Activated CD8-positive, alpha-beta memory T cell treated with anti-CD3 and anti-CD28 coated beads, Interleukin-2, amount 50 U/mL, for 48 hours (primary cell): ENCODE measurements around the gene ARHGAP18.

Source experiments
- DNase-seq: peaks from one replicate; pipeline ENCODE4 v3.0.0-alpha.2; 2020

Gene ARHGAP18

DNA sequence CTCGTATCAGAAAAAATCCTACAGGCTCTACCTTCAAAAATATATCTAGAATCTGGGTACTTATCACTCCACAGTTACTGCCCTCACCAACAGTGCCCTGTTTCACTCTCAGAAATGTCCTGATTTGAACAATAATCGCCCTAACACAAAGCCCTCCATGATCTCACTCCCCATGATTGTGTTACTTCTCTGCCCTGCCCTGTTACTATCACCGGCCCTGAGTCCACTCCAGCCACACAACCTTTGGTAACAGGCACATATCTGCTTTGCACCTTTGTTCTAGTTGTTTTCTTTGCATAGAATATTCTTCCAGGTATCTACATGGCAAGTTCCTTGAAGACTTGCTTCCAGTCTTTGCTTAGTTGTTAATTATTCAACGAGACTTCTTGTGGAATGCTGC is 142.0 kb downstream of the ARHGAP18 start:
- no peak for DNase-seq

DNA sequence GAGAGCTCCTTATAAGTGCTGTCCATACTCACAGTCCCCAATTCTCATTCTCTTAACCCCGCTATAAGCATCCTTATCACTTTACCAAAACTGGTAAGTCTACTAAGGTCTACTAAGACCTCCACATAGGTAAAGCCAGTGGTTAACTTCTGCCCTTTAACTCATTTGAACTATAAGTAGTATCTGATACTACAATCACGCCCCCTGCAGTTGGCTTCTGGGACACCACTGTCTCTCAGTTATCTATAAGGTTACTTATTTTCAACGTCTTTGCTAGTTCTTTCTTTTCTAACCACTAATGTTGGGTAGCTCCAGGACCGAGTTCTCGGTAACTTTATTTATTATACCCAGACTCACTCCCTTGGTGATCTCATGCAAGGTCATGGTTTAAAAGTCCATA is 142.6 kb downstream of the ARHGAP18 start:
- DNase-seq = peak; percentile 59

DNA sequence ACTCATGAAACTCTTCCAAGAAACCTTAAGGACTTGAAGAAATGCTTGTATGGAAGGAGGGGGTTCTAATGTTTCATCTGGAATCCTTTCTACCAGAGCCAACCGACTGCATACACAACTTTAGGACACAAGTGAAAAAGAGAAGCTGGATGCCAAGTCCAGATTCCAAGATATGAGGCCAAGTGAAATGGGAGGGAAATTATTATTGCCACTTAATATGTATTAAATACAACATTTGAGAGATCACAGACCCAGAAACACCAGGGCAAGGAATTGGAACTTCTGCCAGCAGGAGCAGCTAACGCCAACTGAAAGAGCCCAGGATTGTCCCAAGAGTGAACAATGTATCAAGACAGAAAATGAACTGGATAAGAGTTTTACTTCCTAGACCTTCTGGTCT is 144.2 kb downstream of the ARHGAP18 start:
- DNase-seq = no peak

DNA sequence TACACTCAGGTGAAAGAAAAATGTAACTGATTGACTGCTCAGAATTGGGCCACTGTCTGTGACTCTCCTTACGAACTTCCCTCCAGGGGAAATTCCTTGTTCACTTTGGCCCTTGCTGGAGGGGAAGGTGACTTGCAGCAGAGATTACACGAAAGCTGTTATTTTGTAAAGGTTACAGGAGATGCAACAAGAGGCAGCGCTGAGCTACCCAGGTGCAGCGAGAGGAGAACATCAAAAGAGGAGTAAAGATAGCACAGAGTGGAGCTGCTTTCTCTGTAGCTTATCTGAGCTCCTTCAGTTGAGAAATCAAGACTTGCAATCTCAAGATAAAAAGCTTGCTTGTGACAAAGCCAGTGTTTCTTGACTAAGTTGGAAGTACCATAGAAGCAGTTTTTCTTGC is 144.6 kb downstream of the ARHGAP18 start:
- DNase-seq = no peak

DNA sequence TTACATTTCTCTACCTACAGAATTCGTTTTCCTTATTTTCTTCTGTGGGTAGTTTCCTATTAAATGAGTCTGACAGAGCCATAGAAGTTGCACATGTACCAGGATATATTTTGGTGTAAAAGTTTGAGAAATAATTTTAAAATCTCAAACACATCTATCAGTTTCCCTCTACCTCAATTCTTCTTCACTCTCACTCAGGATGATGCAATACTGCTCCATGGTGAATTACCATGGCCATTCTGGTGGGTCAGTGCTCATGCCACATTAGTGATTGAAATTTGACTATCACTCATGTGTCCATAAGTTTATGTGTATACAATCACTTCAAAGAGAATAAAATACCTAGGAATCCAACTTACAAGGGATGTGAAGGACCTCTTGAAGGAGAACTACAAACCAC is 151.7 kb downstream of the ARHGAP18 start:
- no peak for DNase-seq

DNA sequence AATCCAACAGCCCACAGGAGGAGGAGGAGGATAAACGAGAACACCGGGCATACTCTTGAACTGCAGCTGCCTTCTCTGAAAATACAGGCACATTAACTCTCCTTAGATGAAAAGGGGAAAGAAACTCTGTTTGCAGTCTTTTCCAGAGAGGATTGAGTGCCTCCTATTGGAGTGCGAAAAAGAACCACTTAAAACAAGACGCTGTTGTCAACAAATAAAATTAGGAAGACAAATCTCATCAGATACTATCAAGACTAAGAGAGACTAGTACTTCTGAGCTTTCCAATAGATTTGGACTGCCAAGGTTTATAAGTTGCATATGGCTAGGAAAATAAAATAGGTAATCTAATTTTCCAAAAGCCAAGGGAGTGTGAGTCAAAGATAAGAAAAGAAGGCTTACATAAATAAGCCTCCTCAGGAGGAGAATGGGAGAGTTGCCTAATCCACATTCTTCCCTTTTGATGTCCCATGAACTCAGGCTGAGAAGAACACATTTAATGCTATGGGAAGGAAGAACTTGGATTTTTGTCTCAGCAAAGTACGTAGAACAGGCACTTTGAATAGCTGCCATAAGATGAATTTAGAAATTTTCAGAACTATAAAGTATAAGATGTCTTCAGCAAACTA is 154.7 kb downstream of the ARHGAP18 start:
- no peak for DNase-seq

DNA sequence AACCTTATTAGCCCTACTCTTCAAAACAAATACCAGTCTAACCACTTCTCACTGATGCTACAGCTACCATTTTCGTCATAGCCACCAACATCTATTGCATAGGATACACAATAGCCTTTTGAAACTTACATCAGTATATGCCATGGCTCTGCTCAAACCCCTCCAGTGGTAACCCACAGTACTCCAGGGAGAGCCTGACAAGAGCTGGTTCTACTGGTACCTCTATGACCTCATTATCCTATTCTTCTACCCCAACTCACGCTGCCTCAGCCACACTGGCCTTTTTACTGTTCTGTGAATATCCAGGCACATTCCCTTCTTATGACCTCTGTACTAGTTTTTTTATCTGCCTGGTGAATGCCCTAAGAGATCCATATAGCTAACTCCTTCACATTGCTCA is 157.6 kb downstream of the ARHGAP18 start:
- DNase-seq = no peak

DNA sequence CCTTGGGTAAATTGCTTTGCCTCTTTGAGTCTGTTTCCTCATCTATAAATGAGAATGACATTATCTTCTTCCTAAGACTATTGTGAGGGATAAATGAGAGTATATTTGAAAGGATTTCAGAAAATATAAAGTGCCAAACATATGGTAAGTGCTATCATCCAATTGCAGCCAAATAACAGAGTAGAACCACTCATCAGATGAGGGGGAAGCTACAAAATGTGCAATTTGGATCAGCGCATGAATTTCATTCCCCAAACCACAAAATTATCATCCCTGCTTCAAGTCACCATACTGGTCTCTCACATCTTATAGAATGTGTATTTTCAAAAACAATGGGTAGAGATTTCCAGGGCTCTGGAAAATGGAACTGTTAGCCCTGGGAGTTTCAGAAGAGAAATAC is 158.5 kb downstream of the ARHGAP18 start:
- no peak for DNase-seq

DNA sequence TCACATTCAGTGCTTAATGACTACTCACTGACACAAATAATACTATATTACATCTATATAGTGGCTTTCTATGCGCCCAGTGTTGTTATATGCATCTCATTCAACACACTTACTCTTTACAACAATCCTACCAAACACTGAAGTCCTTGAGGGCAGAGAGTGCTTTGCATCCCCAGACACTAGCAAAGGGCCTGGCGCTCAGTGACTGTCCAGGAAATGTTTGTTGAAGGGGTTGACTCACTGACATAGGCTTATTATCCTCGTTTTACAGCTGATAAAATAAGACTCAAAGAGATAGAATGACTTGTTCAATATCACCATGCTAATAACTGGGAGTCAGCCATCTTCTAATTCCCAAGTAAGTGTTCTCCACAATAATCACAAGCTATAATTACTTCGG is 163.3 kb downstream of the ARHGAP18 start:
- no peak for DNase-seq

DNA sequence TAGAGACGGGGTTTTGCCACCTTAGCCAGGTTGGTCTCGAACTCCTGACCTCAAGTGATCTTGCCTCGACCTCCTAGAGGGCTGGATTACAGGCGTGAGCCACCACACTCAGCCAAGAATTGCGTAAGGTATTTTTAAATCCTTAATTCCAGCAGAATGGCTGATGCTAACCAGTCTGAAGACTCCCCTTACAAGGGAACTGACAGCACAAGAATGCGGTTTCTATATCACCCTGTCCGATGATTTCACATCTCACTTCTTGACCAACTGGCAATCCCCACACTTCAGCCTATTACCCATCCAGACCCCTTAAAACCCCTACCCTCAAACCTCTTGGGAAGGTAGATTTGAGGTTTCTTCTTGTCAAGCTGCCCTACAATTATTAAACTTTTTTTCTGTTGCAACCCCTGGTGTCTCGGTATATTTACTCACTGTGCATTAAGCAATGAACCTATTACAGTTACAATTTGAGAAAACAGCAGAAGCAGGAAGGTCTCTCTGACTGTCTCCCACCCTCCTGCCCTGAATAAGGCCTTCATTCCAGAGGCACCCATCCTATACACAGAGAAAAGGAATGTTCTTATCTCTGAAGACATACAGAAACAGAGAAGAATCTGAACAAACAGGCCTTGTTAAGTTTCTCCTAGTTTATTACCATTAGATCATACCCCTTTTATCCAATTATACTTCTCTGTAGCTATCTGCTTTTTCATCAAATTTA is 164.9 kb downstream of the ARHGAP18 start:
- no peak for DNase-seq

DNA sequence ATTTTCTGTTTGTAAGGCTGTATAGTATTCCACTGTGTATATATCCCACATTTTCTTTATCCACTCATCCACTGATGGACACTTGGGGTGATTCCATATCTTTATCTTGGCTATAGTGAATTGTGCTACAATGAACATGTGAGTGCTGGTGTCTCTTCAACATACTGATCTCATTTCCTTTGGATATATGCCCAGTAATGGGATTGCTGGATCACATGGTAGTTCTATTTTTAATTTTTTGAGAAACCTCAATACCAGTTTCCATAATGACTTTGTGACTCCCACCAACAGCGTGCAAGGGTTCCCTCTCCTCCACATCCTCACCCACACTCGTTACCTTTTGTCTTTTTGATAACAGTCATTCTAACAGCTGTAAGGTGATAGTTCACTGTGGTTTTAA is 166.0 kb downstream of the ARHGAP18 start:
- no peak for DNase-seq

DNA sequence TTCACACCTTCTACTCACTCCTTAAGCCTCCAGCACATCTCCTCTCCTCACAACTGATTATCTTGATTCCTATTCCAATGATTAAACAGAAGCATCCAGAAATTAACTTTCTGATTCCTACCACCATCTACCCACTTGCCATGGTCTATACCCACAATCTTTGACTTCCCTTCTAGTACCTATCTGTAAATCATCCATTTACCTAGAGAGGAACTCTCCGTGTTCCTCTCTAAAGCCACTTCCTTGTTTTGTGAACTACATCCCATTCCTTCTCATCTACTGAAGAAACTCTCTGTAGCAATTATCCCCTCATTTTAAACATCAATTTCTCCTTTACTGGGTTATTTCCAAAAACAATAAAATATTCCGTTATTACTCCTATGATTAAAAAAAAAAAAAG is 167.3 kb downstream of the ARHGAP18 start:
- DNase-seq = no peak

DNA sequence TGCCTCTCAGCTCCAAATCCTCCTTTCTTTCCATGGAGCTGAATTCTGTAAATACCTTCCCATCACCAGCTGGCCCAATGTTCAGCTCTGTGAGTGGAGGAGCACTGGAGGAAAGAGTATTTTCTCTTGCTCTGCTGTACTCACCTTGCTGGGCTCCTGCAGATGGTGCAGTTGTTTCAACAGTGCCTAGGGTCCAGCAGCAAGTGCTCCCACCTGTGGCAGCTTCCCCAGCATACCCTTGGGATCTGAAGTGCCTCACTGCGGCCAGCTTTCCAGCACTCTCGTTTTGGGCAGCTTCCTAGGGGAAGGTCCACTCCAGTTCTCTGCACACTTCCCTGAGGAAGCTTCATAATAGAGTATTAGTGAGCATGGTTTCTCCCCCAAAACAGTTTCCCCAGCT is 170.9 kb downstream of the ARHGAP18 start:
- no peak for DNase-seq

DNA sequence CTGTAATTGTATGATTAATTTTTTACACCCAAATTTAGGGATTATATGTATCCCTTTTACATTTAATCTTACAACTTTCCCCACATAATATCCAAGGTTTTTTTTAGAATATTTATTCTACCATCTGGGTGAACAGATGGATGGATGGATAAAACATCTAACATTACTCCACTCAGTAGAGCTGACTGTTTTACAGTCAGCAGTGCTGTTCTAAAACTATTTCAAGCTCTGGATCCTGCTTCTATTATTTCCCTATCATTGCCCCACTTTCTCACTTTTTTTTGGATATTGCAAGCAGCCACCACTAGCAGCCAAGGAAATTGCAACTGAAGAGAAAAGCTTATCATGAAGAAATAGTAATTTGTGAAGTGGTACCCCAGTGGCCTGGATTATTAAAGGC is 173.7 kb downstream of the ARHGAP18 start:
- no peak for DNase-seq

DNA sequence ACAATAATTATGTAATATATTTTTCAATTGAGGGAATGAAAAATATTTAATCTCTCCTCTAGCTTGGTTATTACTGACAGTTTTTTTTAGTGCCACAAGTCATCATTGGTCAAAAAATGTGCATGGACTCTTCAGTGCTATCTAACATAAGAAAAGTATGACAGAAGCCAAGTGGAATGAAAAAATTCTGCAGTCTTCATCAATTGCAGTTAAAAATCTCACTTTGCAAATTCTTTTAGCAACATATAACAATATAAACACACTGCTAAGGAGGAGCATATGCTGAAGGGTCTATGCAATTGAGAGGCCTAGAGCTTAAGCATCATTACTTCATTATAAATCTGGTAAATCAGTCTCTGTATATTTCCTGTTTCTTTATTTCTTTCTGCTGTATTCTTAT is 175.1 kb downstream of the ARHGAP18 start:
- no peak for DNase-seq
